HUES64 (cell line): ENCODE measurements around the gene FUZ.

Source experiments
- H3K27ac ChIP-seq: 2 replicates; pipeline ENCODE4 v1.7.0; 2013; ENCODE audit warnings: low read depth, low read length, inconsistent platforms
- H3K27me3 ChIP-seq: 2 replicates; pipeline ENCODE4 v1.6.1; 2013; ENCODE audit warnings: mild to moderate bottlenecking, low read length; ENCODE audit not compliant: insufficient read depth
- H3K36me3 ChIP-seq: 2 replicates; pipeline ENCODE4 v1.6.1; 2013; ENCODE audit warnings: mild to moderate bottlenecking, low read length; ENCODE audit not compliant: insufficient read depth
- H3K4me1 ChIP-seq: 2 replicates; pipeline ENCODE4 v1.6.1; 2013; ENCODE audit warnings: mild to moderate bottlenecking, low read length, moderate library complexity; ENCODE audit not compliant: insufficient read depth
- H3K4me3 ChIP-seq: 2 replicates; pipeline ENCODE4 v1.5.1; 2013; ENCODE audit warnings: mild to moderate bottlenecking, low read length, moderate library complexity
- H3K9ac ChIP-seq: 2 replicates; pipeline ENCODE4 v1.6.1; 2013; ENCODE audit warnings: mild to moderate bottlenecking, low read depth, low read length
- H3K9me3 ChIP-seq: 2 replicates; pipeline ENCODE4 v1.6.1; 2013; ENCODE audit warnings: low read depth, low read length; ENCODE audit not compliant: insufficient read depth
- WGBS: fragments of 150-250, 120-280 bp; methylation state at CpG from one replicate; pipeline ENCODE4 v1.1.7; 2013; ENCODE audit warnings: missing lambda C conversion rate; 5-methylcytosine and 5-hydroxymethylcytosine counted together

The FUZ gene

DNA sequence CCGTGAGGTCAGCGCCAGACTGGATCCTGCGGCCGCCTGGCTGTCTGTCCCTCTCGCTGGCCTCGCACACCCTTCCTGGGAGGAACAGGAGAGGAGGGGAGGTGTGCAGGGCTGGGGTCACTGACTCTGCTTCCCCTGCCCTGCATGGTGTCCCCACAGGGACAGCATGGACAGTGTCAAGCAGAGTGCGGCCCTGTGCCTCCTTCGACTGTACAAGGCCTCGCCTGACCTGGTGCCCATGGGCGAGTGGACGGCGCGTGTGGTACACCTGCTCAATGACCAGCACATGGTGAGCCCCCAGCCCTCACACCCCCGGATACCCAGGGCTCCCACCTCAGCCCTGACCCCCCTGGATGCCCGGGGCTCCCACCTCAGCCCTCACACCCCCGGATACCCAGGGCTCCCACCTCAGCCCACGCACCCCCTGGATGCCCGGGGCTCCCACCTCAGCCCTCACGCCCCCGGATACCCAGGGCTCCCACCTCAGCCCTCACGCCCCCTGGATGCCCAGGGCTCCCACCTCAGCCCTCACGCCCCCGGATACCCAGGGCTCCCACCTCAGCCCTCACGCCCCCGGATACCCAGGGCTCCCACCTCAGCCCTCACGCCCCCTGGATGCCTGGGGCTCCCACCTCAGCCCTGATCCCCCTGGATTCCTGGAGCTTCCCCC, 21.2 kb downstream of the FUZ start:
- H3K4me3 ChIP-seq: no peak overlapping the region
- H3K27ac ChIP-seq: no peak overlapping the region
- no peak overlapping the region for H3K9ac ChIP-seq
- H3K27me3 ChIP-seq: no peaks in the 10 kb centered on the region
- no peaks in the 10 kb centered on the region for H3K4me1 ChIP-seq
- peaks cover 61% of the 10 kb centered on the region for H3K36me3 ChIP-seq
- H3K9me3 ChIP-seq: no peaks in the 10 kb centered on the region
- 95% methylated on average over 26 of the region's 26 CpGs for WGBS

DNA sequence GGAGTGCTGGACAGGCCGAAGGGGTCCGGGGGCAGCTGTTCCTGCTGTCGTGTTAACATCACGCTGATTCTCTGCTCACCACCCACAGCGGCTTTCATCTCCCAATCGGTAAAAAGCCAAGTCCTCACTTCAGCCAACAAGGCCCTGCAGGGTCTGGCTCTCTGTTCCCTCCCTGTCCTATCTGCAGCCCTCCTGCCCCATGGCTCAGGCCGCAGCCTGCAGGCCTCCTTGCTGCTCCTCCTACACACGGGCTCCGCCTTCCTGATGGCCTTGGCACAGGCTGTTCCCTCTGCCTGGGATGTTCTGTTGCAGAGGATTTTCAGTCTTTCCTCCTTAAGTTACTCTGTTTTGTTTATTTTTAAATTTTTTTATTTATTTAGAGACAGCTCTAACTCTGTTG, 22.2 kb downstream of the FUZ start:
- peaks cover 51% of the 10 kb centered on the region for H3K36me3 ChIP-seq
- 92% methylated on average over 9 of the region's 9 CpGs for WGBS

DNA sequence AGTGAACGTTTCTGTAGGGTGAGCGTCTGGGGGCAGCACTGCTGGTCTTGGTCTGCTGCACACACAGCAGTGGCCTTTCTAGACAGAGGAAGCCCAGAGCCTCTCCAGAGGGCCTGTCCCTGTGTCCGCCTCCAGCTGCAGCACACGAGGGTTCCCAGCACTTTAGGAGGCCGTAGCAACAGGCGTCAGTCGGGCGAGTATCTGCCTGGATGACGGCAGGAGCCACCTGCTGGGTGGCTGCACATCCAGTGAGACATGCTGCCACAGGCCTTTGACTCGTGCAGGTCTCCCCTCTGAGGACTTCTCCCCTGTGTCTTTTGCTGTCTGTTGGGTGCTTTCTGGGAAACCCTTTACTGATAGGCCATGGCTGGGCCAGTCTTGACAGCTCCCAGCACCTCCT, 24.2 kb downstream of the FUZ start:
- H3K9me3 ChIP-seq: no peaks in the 10 kb centered on the region
- no peak overlapping the region for H3K4me3 ChIP-seq
- WGBS: 92% methylated on average over 10 of the region's 10 CpGs
- no peak overlapping the region for H3K27ac ChIP-seq
- H3K4me1 ChIP-seq: no peaks in the 10 kb centered on the region
- no peak overlapping the region for H3K9ac ChIP-seq
- H3K36me3 ChIP-seq: peaks cover 43% of the 10 kb centered on the region
- no peaks in the 10 kb centered on the region for H3K27me3 ChIP-seq

More for the DNA sequence above, 22.2 kb downstream of the FUZ start:
- Histone ChIP-seq H3K27ac (no peak overlapping the region), H3K9ac (no peak overlapping the region), H3K4me1 (no peaks in the 10 kb centered on the region), H3K9me3 (no peaks in the 10 kb centered on the region), H3K4me3 (no peak overlapping the region), H3K27me3 (no peaks in the 10 kb centered on the region)

- Histone ChIP-seq H3K4me3 (no peak overlapping the region), H3K27me3 (no peaks in the 10 kb centered on the region), H3K9ac (no peak overlapping the region), H3K36me3 (peaks cover 44% of the 10 kb centered on the region), H3K4me1 (no peaks in the 10 kb centered on the region), H3K27ac (no peak overlapping the region), H3K9me3 (no peaks in the 10 kb centered on the region)
- WGBS: 97% methylated on average over 5 of the region's 5 CpGs
Observed at GRCh38 chr19:49787746-49788145, 25.3 kb downstream of the FUZ start.

DNA sequence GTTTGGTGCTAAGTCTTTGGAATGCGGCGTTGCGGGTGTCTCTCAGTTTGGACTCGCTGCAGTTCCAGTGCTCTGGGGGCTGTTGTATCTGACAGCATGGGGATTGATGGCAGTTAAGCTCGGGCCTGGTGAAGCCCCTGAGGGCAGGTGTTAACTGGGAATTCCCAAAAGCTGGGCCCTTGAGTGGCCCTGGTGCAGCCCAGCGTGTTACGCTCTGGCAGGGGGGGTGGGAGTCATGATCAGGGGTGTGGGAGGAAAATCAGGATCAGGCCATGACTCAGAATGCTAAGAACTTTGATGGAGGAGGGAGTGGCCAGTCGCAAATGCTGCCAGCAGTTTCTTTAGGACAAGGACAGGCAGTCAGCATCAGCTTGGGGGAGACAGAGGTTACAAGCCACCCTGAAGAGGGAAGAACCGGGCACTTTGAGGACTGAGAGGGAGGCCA, 26.7 kb downstream of the FUZ start:
- Histone ChIP-seq H3K4me3 (no peak overlapping the region), H3K9ac (no peak overlapping the region), H3K9me3 (no peaks in the 10 kb centered on the region), H3K27me3 (no peaks in the 10 kb centered on the region), H3K36me3 (peaks cover 44% of the 10 kb centered on the region), H3K27ac (no peak overlapping the region), H3K4me1 (no peaks in the 10 kb centered on the region)
- 71% methylated on average over 9 of the region's 9 CpGs for WGBS

GRCh38 chr19:49782515-49782914, 30.6 kb downstream of the FUZ start:
- Histone ChIP-seq H3K9ac (no peak overlapping the region), H3K9me3 (no peaks in the 10 kb centered on the region), H3K4me3 (no peak overlapping the region), H3K4me1 (no peaks in the 10 kb centered on the region), H3K36me3 (peaks cover 25% of the 10 kb centered on the region), H3K27me3 (no peaks in the 10 kb centered on the region), H3K27ac (no peak overlapping the region)
- 97% methylated on average over 18 of the region's 18 CpGs for WGBS

DNA sequence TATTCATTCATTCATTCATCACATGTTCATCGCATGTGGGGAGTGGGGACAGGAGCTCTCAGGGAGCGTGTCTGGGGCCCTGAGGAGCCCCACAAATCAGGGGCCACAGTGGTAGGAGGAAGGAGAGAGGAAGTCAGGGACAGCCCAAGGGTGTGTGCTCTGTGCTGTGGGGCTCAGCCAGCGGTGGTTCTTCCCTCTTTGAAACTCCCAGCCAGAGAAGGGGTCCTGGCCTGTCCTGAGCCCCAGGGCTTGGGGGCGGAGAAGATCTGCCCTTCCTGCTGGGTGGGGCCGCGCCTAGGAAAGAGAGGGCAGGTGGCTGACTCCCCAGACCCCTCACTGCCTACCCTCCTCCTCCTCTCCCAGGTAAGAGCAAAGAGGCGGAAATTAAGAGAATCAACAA, 31.7 kb downstream of the FUZ start:
- H3K4me3 ChIP-seq: no peak overlapping the region
- H3K27me3 ChIP-seq: no peaks in the 10 kb centered on the region
- H3K27ac ChIP-seq: no peak overlapping the region
- no peaks in the 10 kb centered on the region for H3K9me3 ChIP-seq
- peaks cover 23% of the 10 kb centered on the region for H3K36me3 ChIP-seq
- WGBS: 87% methylated on average over 7 of the region's 7 CpGs
- H3K9ac ChIP-seq: no peak overlapping the region; the same call in 1 of the 2 replicates
- H3K4me1 ChIP-seq: no peaks in the 10 kb centered on the region

- H3K4me3 ChIP-seq: no peak overlapping the region
- no peaks in the 10 kb centered on the region for H3K4me1 ChIP-seq
- peaks cover 23% of the 10 kb centered on the region for H3K36me3 ChIP-seq
- 84% methylated on average over 8 of the region's 8 CpGs for WGBS
- no peak overlapping the region for H3K9ac ChIP-seq
- no peaks in the 10 kb centered on the region for H3K27me3 ChIP-seq
- no peak overlapping the region for H3K27ac ChIP-seq
- H3K9me3 ChIP-seq: no peaks in the 10 kb centered on the region
Observed at GRCh38 chr19:49780861-49781260, 32.2 kb downstream of the FUZ start.

DNA sequence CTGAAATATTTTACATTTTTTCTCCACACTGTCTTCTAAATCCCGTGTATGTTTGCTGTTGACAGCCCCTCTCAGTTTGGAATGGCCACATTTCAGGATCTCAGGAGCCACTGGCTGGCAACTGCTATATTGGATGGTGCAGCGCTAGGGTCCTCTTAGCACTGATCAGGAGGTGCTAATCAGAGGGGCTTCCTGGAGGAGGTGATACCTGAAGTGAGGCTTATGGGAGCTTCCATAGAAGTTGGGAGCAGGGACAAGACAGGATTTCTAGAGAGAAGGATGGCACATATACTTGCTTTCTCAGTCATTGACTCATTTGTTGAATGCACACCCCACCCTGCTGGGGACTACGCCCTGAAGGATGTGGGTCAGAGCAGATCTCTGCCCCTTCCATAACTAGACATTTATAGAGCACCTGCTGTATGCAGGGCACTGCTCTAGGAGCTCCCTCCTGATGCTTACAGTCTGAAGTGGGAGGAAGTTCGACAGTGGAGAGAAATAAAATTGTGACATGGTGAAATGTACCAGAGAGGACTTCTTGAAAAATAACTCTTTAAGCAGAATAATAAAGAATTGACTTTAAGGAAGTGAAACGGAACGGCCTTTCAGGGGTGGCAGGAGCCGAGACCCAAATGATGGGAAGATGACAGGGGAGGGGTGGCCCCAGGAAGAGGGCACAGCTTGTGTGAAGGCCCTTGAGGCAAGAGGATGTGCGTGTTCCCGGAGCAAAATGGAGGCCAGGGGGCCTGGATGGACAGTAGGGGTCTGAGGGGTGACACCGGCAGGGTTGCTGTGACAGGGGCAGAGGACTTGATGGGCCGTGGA, 33.1 kb downstream of the FUZ start:
- H3K4me3 ChIP-seq: no peak overlapping the region
- H3K27me3 ChIP-seq: no peaks in the 10 kb centered on the region
- no peak overlapping the region for H3K9ac ChIP-seq
- no peak overlapping the region for H3K27ac ChIP-seq
- WGBS: 91% methylated on average over 11 of the region's 11 CpGs
- no peaks in the 10 kb centered on the region for H3K9me3 ChIP-seq
- peaks cover 17% of the 10 kb centered on the region for H3K36me3 ChIP-seq
- no peaks in the 10 kb centered on the region for H3K4me1 ChIP-seq

- Histone ChIP-seq H3K9me3 (no peaks in the 10 kb centered on the region), H3K4me1 (no peaks in the 10 kb centered on the region), H3K9ac (no peak overlapping the region), H3K36me3 (peaks cover 2% of the 10 kb centered on the region; the same call in 1 of the 2 replicates), H3K27ac (no peak overlapping the region), H3K27me3 (no peaks in the 10 kb centered on the region), H3K4me3 (no peak overlapping the region)
- 96% methylated on average over 6 of the region's 6 CpGs for WGBS
Observed at GRCh38 chr19:49776371-49776764, 36.7 kb downstream of the FUZ start.

DNA sequence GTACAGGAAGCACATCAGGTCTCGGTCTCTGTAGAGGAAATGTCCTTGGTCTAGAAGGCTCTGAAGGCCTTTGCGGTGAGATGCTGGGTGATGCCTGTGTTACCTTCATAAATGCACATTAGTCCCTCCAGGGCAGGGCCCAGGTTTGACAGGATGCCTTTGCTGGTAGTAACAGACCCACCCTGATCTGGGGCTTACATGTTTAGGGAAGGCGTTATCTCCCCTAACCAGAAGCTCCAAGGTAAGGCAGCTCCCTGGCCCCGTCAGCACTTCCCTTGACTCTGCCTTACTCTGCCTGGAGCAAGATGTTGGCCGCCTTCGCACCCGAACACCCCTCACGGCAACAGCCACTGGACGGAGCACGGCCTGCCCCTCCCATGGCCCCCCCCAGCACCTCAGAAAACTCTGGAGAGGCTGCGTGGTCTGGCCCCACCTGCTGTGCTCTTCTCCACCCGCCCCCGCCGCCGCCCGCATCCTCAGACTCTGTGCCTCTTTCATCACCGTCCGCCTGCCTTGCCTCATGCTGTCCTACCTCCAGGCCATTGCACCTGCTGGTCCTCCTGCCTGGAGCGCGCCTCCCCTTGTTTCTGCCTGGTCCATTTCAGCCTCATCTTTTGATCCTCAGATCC, 37.2 kb downstream of the FUZ start:
- Histone ChIP-seq H3K27ac (no peak overlapping the region), H3K36me3 (peaks cover 2% of the 10 kb centered on the region; the same call in 1 of the 2 replicates), H3K9me3 (no peaks in the 10 kb centered on the region), H3K9ac (no peak overlapping the region), H3K4me3 (no peak overlapping the region), H3K4me1 (no peaks in the 10 kb centered on the region), H3K27me3 (no peaks in the 10 kb centered on the region)
- 96% methylated on average over 20 of the region's 20 CpGs for WGBS
